ENCODE data around the gene AKIRIN2. TPM values are rescaled to one million over a fixed set of nuclear protein-coding genes. Genes with fewer than 3 reads are reported as not detected.
"Not testable (repeated sequence)": the region's sequence is repeated elsewhere in the genome, so short reads cannot be mapped to it uniquely, and the experiment has no call there.

Gene AKIRIN2
- total RNA-seq, 1 experiment from 2014 or later, result 18.3 TPM

DNA sequence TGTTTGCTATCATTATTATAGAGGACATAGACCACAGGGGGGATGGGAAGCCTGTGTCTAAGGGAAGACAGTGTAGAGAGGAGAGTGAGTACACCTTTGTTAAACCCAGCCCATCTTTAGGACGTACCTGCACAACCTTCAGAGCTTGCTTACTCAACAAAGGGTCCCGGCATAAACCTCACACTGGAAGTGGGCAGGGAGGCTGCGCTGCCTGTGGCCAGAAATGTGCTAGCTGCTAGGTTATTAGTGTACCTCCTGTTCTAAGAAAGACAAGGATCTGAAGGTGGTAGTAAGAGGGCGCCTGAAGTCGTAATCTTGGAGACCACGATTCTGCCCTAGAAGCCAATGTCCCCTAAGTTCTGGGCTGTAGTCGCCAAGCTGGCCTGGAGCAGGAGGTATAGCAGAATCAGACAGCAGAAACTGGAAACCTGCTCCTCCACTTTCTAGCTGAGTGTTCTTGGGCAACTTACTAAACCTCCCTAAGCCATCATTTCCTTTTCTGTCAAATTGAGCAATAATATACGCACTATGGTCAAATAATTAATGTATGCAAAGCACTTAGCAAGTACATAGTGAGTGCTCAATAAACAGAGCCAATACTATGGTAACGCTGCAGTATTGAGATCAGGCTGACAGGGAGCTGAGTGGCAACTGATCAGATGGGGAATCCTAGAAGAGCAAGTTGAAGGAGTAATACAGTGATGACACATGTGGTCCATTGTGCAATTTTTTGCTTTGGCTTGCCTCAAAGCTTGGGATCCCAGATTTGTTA, 16.8 kb upstream of the AKIRIN2 start:
- no peak for DNase-seq (ENCODE audit: low spot score)

DNA sequence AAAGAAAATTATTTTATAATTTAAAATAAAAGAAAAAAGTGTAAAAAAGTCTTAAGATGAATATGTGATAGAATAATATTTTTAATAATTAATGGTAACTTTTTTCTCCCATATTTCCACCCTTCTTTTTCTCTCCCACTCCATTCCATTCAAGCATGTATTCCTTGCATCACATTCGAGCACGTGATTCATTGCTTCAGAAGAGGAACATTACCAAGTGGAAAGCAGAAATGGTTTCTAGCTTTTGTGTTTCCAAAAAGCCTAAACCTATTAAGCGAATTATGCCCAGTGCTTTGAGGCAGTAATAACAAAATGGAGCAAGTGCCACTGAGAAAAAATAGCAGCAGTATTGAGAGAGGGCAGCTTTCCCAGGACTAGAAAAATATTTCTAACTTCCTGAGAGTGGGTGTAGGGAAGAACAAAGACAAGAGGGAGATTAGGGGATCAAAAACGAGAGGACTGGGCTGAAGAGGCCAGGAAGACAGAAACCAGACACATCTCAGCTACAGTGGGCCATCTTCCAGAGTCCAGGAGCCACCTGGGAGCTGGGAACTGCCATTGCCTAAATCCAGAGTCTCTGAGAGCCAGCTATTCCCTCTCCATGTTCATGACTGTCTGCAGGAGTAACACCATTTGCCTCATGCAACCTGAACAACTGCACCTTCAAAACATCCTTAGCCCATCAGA, 15.0 kb upstream of the AKIRIN2 start:
- no peak for DNase-seq (ENCODE audit: low spot score)

GRCh38 chr6:87714093-87714842, 12.2 kb upstream of the AKIRIN2 start:
- DNase-seq (ENCODE audit: low spot score), result no peak

- not testable (repeated sequence) for DNase-seq (ENCODE audit: low spot score)
Measured at GRCh38 chr6:87712713-87713112, 10.7 kb upstream of the AKIRIN2 start.

DNA sequence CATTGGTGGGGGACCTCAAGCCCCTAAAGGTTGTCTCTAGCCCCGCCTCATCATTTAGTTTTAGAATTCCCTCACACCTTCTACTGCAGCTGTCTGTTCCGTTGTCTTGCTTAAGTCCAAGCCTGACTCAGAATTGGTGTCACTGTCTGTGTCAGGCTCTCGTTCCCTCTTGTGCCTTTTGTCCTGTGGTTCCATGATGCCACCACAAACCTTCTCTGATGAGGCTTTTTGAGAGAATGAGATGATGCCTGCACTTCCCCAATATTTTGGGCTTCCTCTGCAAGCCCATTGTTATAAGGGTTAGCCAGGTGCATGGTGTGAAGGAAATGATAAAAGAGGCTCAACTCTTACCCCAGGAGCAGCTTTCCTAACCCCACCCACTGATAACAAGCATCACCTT, 8.1 kb upstream of the AKIRIN2 start:
- DNase-seq (ENCODE audit: low spot score), result no peak

GRCh38 chr6:87708581-87709427, 6.8 kb upstream of the AKIRIN2 start:
- DNase-seq (ENCODE audit: low spot score), result not testable (repeated sequence)

DNA sequence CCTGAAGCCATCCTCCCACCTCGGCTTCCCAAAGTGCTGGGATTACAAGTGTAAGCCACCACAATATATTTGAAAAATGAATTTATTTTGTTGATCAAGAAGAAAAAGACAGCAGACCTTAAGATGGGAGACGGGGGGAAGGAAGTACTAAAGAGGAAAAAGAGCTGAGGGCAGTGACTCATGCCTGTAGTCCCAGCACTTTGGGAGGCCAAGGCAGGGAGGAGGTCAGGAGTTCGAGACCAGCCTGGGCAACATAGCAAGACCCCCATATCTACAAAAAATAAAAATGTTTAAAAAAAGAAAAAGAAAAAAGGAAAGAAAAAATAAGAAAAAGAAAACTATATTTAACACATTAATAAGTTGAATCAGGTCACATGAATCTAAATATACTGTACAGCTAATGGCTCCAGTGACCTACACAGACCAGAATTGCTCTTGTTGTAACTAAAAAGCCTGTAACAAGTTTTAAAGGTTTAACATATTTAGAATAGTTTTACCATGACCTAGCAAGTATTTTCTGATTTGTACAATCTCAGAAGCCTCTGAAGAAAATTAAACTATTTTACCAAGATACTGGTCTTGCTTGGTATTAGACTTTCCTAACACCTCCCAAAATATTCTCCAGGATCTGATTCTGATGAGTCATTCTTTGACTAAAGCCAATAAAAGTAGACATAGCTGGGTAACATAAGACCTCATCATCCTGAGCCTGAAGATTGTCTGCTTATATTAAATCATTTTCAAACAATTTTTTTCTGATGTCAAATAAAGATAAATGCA, 4.3 kb upstream of the AKIRIN2 start:
- DNase-seq (ENCODE audit: low spot score), result peak; percentile 27

- DNase-seq (ENCODE audit: low spot score), result no peak
Measured at GRCh38 chr6:87705070-87705691, 3.1 kb upstream of the AKIRIN2 start.

DNA sequence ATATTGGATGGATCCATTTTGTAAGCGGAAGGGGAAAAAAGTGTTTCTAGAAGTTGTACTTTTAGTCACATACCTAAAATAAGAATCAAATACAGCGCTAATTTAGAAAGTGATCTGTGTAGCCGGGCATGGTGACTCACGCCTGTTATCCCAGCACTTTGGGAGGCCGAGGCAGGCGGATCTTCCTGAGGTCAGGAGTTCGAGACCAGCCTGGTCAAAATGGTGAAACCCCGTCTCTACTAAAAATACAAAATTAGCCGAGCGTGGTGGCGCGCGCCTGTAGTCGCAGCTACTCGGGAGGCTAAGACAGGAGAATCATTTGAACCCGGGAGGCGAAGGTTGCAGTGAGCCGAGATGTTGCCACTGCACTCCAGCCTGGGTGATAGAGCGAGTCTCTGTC, 1.0 kb upstream of the AKIRIN2 start:
- DNase-seq (ENCODE audit: low spot score), result not testable (repeated sequence)

DNA sequence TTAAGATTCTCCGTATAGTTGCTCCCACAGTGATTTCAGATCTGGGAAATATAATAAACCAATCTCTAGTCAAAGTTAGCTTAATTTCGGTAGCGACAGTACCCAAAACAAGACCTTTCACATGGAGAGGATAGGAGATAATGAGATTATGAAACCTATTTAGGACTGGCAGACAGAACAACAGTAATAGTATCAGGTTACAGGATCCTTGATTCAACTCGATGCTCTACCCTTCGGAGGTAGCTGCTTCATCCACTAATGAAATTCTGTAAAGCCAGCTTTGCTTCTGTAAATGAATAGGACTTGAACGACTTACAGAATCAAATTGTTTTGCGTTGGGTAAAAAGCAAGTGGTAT, 534 bp upstream of the AKIRIN2 start:
- DNase-seq (ENCODE audit: low spot score), result no peak

DNA sequence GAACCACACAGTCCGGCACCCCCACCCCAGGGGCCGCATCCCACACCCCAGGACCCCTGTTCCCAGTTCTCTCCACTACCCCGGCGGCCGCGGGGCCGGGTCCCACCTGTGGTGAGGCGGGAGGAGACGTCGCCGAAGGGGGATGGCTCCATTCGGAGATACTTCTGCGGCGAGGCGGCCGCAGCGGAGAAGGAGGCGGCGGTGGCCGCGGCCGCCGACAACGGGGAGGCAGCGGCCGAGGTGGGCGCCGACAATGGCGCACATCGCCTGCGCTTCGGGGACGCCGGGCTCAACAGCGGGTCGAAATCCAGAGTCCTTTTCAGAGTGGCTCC, 723 bp downstream of the AKIRIN2 start:
- peak; percentile 26 for DNase-seq (ENCODE audit: low spot score)

DNA sequence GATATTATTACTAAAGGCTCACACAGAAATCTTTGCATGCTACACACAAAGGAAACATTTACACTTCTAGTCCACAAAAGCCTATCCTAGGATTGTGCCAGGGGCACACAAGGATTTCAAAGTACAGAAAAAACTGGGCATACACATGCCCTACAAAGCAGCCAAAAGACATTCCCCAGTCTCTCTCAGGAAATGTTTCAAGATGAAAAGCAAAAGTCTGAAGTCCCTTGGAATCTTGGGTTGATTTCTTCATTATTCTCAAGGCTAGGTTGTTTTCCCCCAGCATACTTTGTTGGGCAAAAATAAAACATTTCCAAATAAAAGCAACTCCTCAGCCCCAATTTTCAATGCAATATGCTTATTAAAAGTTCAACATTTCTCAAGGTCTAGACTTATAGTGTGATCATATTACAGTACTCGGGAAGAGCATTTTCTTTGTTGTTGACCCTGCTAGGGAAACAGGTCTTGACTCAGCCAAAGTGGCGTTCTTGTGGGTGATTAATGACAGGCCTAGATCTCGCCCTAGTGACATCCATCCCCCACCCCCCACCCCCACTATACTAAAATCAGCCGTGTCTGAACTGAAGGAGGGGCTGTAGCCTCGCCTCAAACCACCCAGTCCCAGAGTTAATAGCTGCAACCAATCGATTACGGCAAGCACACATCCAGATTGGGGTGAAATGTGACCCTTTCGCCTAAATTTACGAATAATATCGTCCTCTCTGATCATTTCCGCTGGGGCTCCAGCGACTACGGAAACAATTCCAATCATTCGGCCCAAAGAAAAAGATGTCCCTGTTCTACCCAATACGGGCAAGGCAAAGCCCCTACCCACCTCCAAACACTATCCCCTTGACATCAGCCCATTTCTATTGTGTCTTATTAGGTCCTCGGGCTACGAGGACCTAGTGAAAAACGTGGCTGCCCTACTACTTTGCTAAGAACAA, 1.4 kb downstream of the AKIRIN2 start:
- DNase-seq (ENCODE audit: low spot score), result peak; percentile 58

DNA sequence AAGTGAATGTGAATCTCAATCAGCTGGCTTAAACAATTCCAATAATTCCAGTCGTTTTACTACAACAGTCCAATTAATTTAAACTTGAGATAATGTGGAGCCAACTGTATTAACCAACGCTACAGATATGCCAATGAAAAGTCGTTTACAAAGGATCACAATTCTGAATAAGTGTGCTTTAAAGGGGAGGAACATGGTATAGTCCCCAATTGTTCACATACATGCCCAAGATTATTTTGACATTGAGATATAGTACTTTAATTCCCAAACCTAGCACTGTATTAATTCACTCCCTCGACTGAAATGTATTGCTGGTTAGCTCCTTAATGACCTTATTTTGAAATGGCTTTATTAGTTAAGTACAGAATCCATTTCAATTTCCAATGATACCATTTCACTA, 2.5 kb downstream of the AKIRIN2 start:
- no peak for DNase-seq (ENCODE audit: low spot score)

DNA sequence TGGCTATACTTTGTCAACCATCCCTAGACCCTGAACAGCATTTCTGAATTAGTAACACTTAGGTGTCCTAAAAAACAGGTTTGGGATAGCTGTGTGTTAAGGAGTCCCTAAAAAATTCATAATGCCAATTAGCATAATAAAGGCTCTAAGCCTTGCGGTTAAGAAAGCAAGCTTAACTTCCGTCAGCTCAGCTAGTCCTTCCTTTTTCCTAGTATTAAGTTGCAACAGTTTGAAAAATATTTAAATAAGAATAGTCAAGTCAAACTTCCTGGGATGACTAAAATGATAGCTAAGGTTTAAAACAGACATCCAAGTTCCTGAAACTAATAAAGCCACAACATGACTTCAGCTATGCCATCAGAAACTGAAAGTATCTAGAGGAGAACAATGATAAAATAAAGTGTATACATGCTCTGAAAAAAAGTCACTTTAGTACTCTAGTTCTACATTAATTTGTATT, 3.5 kb downstream of the AKIRIN2 start:
- DNase-seq (ENCODE audit: low spot score), result no peak

- DNase-seq (ENCODE audit: low spot score), result no peak
Measured at GRCh38 chr6:87697581-87698546, 4.2 kb downstream of the AKIRIN2 start.

GRCh38 chr6:87696817-87697216, 5.2 kb downstream of the AKIRIN2 start:
- DNase-seq (ENCODE audit: low spot score), result not testable (repeated sequence)

DNA sequence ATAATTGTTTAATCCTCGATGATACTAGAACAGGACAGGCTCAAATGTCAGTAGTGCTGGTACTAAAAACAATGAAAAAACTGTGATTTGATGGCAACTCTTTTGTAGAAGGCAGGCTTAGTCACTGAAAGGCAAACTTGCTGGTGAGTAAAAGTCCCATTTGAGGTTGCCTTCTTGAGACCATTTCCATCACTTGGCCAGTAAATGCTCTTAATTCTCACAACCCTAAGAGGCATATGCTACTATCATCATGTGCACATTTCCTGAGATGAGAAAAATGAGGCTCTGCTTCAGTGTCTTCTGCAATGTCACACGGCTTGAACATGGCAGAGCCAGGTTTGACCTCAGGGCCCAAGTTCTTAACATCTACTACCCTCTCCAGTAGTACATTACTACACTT, 9.9 kb downstream of the AKIRIN2 start:
- DNase-seq (ENCODE audit: low spot score), result no peak

DNA sequence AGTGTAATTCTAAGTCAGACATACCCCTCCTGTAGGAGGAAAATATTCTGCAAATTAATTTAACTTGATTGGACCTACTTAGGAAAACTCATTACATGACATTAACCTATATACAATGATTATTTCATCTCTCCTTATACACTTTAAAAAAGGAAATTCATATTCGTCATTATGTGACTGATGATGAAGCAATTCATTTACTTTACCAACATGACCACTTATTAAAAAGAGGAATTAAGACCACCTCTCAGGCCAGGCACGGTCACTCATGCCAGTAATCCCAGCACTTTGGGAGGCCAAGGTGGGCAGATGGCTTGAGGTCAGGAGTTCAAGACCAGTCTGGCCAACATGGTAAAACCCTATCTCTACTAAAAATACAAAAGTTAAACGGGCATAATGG, 11.6 kb downstream of the AKIRIN2 start:
- DNase-seq (ENCODE audit: low spot score), result no peak

Data from HT-29 (cell line).